Aorta (tissue), 5 donors: ENCODE data around the gene HPCAL1. TPM values are rescaled to one million over a fixed set of nuclear protein-coding genes. Genes with fewer than 3 reads are reported as not detected.

Experiments
- ATAC-seq: fragments of 200-7000 bp; cut with Tn5 transposase; one replicate; pipeline ENCODE4 v1.9.1; 2022; ENCODE audit warnings: moderate library complexity; ENCODE audit not compliant: low FRiP score
- DNase-seq, 2 donors: peaks; one replicate each; pipeline ENCODE4 v3.0.0-alpha.2; 2020
- H3K27ac ChIP-seq, 2 donors: one replicate each; pipeline ENCODE4 v1.5.1; 2013; ENCODE audit warnings: low read length in 2 of 2, mild to moderate bottlenecking in 2 of 2, moderate library complexity in 2 of 2, control low read depth in 1 of 2, inconsistent platforms in 1 of 2, low read depth in 1 of 2
- H3K27me3 ChIP-seq, 2 donors: one replicate each; pipeline ENCODE4 v1.6.1; 2013; ENCODE audit warnings: control low read depth in 1 of 2, low read length in 1 of 2, mild to moderate bottlenecking in 1 of 2, moderate library complexity in 1 of 2; ENCODE audit not compliant: insufficient read depth in 2 of 2, control insufficient read depth in 1 of 2
- H3K36me3 ChIP-seq, 2 donors: one replicate each; pipeline ENCODE4 v1.6.1; 2013; ENCODE audit warnings: control low read depth in 1 of 2, low read length in 1 of 2, mild to moderate bottlenecking in 1 of 2; ENCODE audit not compliant: insufficient read depth in 2 of 2, control insufficient read depth in 1 of 2
- H3K4me1 ChIP-seq, 2 donors: one replicate each; pipeline ENCODE4 v1.6.1; 2013; ENCODE audit warnings: low read length in 2 of 2, control low read depth in 1 of 2, mild to moderate bottlenecking in 1 of 2, moderate library complexity in 1 of 2; ENCODE audit not compliant: insufficient read depth in 2 of 2, control insufficient read depth in 1 of 2
- H3K4me3 ChIP-seq, 2 donors: one replicate each; pipeline ENCODE4 v1.5.1; 2013; ENCODE audit warnings: low read length in 2 of 2, control low read depth in 1 of 2, mild to moderate bottlenecking in 1 of 2
- H3K9me3 ChIP-seq: one replicate; pipeline ENCODE4 v1.6.1; 2013; ENCODE audit warnings: mild to moderate bottlenecking, low read length; ENCODE audit not compliant: control insufficient read depth
- WGBS, 2 donors: extraction: QIAGEN DNeasy Blood & Tissue Kit; methylation state at CpG; one replicate each; pipeline ENCODE4 v1.1.7; 2013; 5-methylcytosine and 5-hydroxymethylcytosine counted together
- intact Hi-C, 2 donors: fragments of 100-400 bp; cut with DNase I; formaldehyde crosslinking; loops; one replicate each; pipeline versions ENCODE4 v1.14.2 to v1.15.0; 2022
- polyA plus RNA-seq, 2 donors: library from polyadenylated mRNA; stranded (reverse); fragments of 200-250 nt; gene quantifications; one replicate each; pipeline ENCODE4 v1.2.3, GENCODE V29; 2013
- total RNA-seq, 2 donors: library from RNA; stranded (reverse); fragmentation: NEBNext Ultra II Directional; extraction: Animal tissue kit (Norgen Biotek cat#: 25700); gene quantifications; one replicate each; pipeline ENCODE4 v1.2.1, GENCODE V29; 2021
- donor health status: healthy with polysubstance abuse.
- donor health status: Bipolar disorder and iron deficiency.
- donor health status: DM: no; HTN: no; CAD: no.
- donor health status: DM: no; HTN: no; CAD: no.
- donor health status: DM: yes; HTN: yes; CAD: no.

HPCAL1 gene
- total and polyA plus RNA-seq, 4 donors: 21.4 to 39.9 (median 25.3) TPM

- no peak for ATAC-seq
- Histone ChIP-seq H3K4me1 (peaks cover 0 to 4% of the 10 kb centered on the region in 2 donors), H3K27ac (no peak overlapping the region), H3K27me3 (no peaks in the 10 kb centered on the region), H3K9me3 (no peaks in the 10 kb centered on the region), H3K36me3 (no peaks in the 10 kb centered on the region), H3K4me3 (no peak overlapping the region)
- WGBS, 2 donors: 87 to 88% methylated on average over 13 of the region's 13 CpGs
- intact Hi-C loops: no loop called here
- no peak for DNase-seq
Observed at GRCh38 chr2:10410823-10411437, 108.2 kb downstream of the HPCAL1 start.

GRCh38 chr2:10411557-10411956 is 108.9 kb downstream of the HPCAL1 start:
- no peaks in the 10 kb centered on the region for H3K9me3 ChIP-seq
- ATAC-seq: no peak
- intact Hi-C loops: no loop called here
- 90 to 97% methylated on average over 8 of the region's 8 CpGs for WGBS, 2 donors
- no peak for DNase-seq
- no peaks in the 10 kb centered on the region for H3K27me3 ChIP-seq
- H3K27ac ChIP-seq: no peak overlapping the region
- H3K4me1 ChIP-seq: peaks cover 0 to under 1% of the 10 kb centered on the region in 2 donors
- H3K4me3 ChIP-seq: no peak overlapping the region
- no peaks in the 10 kb centered on the region for H3K36me3 ChIP-seq

- H3K4me1 ChIP-seq: no peaks in the 10 kb centered on the region
- H3K4me3 ChIP-seq: no peak overlapping the region
- no peaks in the 10 kb centered on the region for H3K27me3 ChIP-seq
- no peaks in the 10 kb centered on the region for H3K9me3 ChIP-seq
- no peak for DNase-seq
- no peak overlapping the region for H3K27ac ChIP-seq
- H3K36me3 ChIP-seq: no peaks in the 10 kb centered on the region
- no peak for ATAC-seq
- intact Hi-C loops: no loop called here
- WGBS, 2 donors: 94 to 99% methylated on average over 3 of the region's 3 CpGs
Observed at GRCh38 chr2:10412380-10412779, 109.7 kb downstream of the HPCAL1 start.

- Histone ChIP-seq H3K27me3 (no peaks in the 10 kb centered on the region), H3K27ac (no peak overlapping the region), H3K36me3 (no peaks in the 10 kb centered on the region), H3K4me3 (no peak overlapping the region), H3K9me3 (no peaks in the 10 kb centered on the region), H3K4me1 (no peaks in the 10 kb centered on the region)
- DNase-seq (no peak), ATAC-seq (no peak)
- 85 to 87% methylated on average over 10 of the region's 10 CpGs for WGBS, 2 donors
- intact Hi-C loops: no loop called here
Observed at GRCh38 chr2:10413503-10413902, 110.8 kb downstream of the HPCAL1 start.

GRCh38 chr2:10413991-10414451 is 111.3 kb downstream of the HPCAL1 start:
- H3K27me3 ChIP-seq: no peaks in the 10 kb centered on the region
- no peaks in the 10 kb centered on the region for H3K4me1 ChIP-seq
- DNase-seq (no peak), ATAC-seq (no peak)
- H3K36me3 ChIP-seq: no peaks in the 10 kb centered on the region
- H3K4me3 ChIP-seq: no peak overlapping the region
- H3K27ac ChIP-seq: no peak overlapping the region
- H3K9me3 ChIP-seq: no peaks in the 10 kb centered on the region
- intact Hi-C loops: no loop called here
- 8 to 16% methylated on average over 7 of the region's 7 CpGs for WGBS, 2 donors

- no peak overlapping the region for H3K27ac ChIP-seq
- no peaks in the 10 kb centered on the region for H3K27me3 ChIP-seq
- H3K36me3 ChIP-seq: no peaks in the 10 kb centered on the region
- no peaks in the 10 kb centered on the region for H3K4me1 ChIP-seq
- 50 to 57% methylated on average over 10 of the region's 10 CpGs for WGBS, 2 donors
- ATAC-seq (no peak), DNase-seq (no peak)
- H3K9me3 ChIP-seq: no peaks in the 10 kb centered on the region
- H3K4me3 ChIP-seq: no peak overlapping the region
- intact Hi-C loops: no loop called here
Observed at GRCh38 chr2:10414591-10414990, 111.9 kb downstream of the HPCAL1 start.

- H3K4me3 ChIP-seq: no peak overlapping the region
- no peaks in the 10 kb centered on the region for H3K9me3 ChIP-seq
- H3K27me3 ChIP-seq: no peaks in the 10 kb centered on the region
- 94 to 98% methylated on average over 8 of the region's 8 CpGs for WGBS, 2 donors
- H3K27ac ChIP-seq: no peak overlapping the region
- intact Hi-C loops: no loop called here
- ATAC-seq: no peak
- no peak for DNase-seq
- no peaks in the 10 kb centered on the region for H3K36me3 ChIP-seq
- H3K4me1 ChIP-seq: no peaks in the 10 kb centered on the region
Observed at GRCh38 chr2:10415048-10415447, 112.3 kb downstream of the HPCAL1 start.

- ATAC-seq (no peak), DNase-seq (no peak)
- Histone ChIP-seq H3K27ac (no peak overlapping the region), H3K27me3 (no peaks in the 10 kb centered on the region), H3K36me3 (no peaks in the 10 kb centered on the region), H3K4me1 (no peaks in the 10 kb centered on the region), H3K9me3 (no peaks in the 10 kb centered on the region), H3K4me3 (no peak overlapping the region)
- WGBS, 2 donors: 92 to 93% methylated on average over 12 of the region's 12 CpGs
- intact Hi-C loops: no loop called here
Observed at GRCh38 chr2:10415640-10416039, 112.9 kb downstream of the HPCAL1 start.

- intact Hi-C loops: no loop called here
- H3K9me3 ChIP-seq: no peaks in the 10 kb centered on the region
- no peaks in the 10 kb centered on the region for H3K36me3 ChIP-seq
- H3K27me3 ChIP-seq: no peaks in the 10 kb centered on the region
- WGBS, 2 donors: 92 to 95% methylated on average over 6 of the region's 6 CpGs
- H3K27ac ChIP-seq: no peak overlapping the region
- H3K4me1 ChIP-seq: no peaks in the 10 kb centered on the region
- no peak for ATAC-seq
- no peak for DNase-seq
- no peak overlapping the region for H3K4me3 ChIP-seq
Observed at GRCh38 chr2:10417551-10418335, 115.0 kb downstream of the HPCAL1 start.
